Activated naive CD4-positive, alpha-beta T cell treated with anti-CD3 and anti-CD28 coated beads, Interleukin-2, amount 50 U/mL, for 16 hours (primary cell): ENCODE results near the gene POLD2.

Experiments used
- DNase-seq: peaks from one replicate; pipeline ENCODE4 v3.0.0-alpha.2; 2020

The POLD2 gene

DNA sequence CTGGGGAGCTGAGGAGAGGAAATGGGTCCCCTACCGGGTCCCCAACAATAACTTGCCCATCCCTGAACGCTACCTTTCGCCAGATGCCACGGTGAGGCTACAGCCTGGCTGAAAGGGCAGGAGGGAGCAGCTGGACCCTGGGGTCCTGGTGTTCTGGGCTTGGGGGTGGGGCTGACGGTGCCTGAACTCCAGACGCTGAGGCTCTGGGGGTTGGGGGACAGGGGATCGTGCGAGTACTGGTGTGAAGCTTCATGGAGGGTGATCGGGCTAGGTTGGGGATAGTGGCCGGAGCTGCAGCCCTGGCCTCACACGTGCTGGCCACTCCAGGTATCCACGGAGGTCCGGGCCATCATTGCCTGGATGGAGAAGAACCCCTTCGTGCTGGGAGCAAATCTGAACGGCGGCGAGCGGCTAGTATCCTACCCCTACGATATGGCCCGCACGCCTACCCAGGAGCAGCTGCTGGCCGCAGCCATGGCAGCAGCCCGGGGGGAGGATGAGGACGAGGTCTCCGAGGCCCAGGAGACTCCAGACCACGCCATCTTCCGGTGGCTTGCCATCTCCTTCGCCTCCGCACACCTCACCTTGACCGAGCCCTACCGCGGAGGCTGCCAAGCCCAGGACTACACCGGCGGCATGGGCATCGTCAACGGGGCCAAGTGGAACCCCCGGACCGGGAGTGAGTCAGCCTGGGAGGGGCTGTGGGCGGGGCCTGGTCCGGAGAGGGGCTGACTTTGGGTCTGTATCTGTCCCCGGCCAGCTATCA lies 10.9 kb downstream of the POLD2 start:
- no peak for DNase-seq

DNA sequence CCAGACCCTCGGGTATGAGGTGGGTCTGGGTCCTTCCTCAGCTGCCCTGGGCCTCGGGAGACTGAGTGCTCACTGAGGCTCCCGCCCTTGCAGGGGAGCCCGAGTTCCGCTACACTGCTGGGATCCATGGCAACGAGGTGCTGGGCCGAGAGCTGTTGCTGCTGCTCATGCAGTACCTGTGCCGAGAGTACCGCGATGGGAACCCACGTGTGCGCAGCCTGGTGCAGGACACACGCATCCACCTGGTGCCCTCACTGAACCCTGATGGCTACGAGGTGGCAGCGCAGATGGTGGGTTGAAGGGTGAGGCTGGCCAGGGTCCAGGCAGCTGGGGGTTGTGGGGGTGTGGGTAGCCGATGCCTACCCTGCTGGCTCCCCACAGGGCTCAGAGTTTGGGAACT lies 11.6 kb downstream of the POLD2 start:
- no peak for DNase-seq

DNA sequence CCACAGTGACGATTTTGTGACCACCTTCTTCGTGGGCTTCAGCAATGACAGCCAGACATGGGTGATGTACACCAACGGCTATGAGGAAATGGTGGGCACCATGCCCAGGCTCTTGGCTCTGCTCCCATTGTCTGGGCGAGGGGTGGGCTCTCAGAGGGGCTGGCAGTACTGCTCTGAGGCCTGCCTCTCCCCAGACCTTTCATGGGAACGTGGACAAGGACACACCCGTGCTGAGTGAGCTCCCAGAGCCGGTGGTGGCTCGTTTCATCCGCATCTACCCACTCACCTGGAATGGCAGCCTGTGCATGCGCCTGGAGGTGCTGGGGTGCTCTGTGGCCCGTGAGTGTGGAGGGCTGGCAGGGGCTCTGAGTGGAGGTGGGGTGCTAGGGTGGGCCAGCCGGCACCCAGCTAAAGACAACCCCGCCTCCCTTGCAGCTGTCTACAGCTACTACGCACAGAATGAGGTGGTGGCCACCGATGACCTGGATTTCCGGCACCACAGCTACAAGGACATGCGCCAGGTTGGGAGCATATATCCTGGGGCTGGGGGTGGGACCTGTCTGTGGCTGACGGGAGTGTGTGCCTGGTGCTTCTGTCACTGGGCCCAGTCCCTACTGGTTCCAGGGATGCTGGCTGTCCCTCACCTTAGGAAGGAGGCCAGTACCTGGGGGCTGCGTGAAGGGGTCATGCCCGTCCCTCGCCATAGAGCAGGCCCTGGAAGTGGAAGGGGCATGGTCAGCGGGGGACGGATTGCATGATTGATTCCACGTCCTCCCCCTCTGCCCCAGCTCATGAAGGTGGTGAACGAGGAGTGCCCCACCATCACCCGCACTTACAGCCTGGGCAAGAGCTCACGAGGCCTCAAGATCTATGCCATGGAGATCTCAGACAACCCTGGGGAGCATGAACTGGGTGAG lies 12.4 kb downstream of the POLD2 start:
- no peak for DNase-seq

DNA sequence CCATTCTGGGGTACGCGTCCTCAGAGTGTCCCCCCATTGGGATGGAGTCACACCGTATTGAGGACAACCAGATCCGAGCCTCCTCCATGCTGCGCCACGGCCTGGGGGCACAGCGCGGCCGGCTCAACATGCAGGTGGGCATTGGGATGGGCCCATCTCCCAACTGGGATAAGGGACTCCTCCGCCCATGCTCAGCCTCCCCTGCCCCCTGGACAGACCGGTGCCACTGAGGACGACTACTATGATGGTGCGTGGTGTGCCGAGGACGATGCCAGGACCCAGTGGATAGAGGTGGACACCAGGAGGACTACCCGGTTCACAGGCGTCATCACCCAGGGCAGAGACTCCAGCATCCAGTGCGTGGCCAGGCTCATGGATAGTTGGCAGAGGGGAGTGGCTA lies 13.4 kb downstream of the POLD2 start:
- no peak for DNase-seq

DNA sequence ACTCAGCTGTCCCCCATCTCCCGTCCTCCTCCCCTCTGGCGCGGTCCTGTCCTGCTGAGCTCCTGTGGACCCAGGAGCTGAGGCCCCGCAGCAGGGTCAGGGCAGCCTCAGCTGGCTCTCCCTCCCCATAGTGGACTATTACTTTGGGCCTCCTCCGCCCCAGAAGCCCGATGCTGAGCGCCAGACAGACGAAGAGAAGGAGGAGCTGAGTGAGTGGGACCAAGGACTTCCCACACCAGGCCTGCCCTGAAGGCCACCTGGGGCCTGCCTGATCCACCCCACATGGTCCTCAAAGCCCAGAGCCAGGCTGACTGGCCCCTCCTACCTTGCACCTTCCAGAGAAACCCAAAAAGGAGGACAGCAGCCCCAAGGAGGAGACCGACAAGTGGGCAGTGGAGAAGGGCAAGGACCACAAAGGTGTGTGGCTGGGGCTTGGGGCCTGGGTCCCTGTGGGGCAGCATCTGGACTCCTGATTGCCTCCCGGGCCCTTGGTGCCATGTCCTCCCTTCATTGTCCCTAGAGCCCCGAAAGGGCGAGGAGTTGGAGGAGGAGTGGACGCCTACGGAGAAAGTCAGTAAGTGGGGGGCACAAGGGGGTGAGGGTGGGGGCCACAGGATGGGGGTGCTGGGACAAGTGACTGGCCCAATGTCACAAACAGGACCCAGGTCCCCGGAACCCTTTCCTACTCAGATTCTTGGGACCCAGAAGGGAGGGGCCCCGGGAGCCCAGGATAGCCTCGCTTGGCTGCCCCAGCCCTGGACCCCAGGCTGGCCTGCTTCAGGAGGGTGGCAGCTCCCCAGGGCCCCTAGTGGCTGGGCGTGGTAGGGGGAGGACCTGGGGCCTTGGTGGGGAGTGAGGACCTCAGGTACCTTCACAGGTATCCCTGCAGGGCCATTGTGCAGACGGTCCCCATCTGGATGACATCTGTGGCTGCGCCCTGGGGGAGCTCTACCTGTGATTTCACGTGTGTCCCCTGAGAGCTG lies 14.3 kb downstream of the POLD2 start:
- peak; percentile 39 for DNase-seq

DNA sequence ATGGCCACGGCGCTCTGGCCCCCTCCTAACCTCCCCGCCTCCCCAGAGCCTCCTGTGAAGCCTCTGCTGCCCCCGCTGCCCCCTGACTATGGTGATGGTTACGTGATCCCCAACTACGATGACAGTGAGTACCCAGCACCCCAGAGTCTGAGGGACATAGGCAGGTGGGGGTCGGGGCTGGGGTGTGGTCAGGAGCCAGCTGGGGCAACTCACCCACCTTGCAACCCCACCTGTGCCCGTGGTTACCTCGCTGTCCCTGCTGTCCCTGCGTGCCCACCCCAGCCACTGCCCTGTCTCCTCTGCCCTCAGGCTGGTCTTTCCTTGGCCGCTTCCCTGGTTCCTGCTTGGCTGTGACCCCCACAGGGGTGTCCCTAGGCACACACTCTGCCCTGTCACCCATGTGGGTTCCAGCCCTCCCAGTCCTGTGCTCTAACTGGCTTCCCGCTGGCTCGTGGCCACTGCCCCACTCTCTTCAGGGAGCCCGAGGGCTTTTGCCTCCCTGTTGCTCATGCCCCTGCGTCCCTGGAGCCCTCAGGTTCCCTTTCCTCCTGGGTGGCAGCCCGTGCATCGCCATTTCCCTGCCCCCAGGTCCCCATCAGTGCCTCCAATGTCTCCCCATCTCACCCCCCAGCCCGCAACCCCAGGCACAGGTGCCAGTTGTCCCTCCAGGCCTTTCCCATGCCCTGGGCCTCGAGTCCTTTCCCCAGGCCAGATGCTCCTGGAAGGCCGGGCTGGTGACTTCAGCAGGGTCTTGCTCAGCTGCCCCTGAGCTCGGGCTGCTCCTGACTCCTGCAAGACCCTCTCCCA lies 15.2 kb downstream of the POLD2 start:
- no peak for DNase-seq

DNA sequence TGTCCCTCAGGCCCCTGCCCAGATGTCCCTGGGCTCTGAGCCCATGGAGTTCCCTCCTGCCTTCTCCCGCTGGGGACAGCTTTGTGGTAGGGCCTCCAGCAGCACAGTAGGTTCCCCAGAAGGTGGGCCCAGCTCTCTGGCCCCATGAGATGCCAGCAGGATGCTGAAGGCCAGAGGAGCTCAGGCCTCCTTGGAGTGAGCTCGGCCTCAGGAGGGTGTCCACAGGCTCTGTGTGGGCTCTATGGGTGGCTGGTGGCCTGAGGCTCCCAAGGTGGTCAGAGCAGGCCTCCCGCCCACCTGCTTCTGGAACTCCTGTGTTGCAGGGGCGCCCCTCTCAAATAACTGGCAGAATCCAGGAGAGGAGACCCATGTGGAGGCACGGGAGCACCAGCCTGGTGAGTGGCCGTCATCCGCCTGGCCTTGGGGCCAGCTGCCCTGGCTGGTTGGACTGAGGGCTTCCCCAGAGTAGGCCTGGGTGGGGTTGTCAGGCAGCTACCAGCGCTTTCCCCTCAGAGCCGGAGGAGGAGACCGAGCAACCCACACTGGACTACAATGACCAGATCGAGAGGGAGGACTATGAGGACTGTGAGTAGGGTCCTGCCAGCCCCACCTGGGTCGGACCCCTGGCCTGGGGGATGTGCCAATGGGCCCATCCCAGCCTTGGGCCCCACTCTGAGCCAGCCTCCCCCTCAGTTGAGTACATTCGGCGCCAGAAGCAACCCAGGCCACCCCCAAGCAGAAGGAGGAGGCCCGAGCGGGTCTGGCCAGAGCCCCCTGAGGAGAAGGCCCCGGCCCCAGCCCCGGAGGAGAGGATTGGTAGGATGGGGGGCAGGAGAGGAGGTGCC lies 16.0 kb downstream of the POLD2 start:
- no peak for DNase-seq

DNA sequence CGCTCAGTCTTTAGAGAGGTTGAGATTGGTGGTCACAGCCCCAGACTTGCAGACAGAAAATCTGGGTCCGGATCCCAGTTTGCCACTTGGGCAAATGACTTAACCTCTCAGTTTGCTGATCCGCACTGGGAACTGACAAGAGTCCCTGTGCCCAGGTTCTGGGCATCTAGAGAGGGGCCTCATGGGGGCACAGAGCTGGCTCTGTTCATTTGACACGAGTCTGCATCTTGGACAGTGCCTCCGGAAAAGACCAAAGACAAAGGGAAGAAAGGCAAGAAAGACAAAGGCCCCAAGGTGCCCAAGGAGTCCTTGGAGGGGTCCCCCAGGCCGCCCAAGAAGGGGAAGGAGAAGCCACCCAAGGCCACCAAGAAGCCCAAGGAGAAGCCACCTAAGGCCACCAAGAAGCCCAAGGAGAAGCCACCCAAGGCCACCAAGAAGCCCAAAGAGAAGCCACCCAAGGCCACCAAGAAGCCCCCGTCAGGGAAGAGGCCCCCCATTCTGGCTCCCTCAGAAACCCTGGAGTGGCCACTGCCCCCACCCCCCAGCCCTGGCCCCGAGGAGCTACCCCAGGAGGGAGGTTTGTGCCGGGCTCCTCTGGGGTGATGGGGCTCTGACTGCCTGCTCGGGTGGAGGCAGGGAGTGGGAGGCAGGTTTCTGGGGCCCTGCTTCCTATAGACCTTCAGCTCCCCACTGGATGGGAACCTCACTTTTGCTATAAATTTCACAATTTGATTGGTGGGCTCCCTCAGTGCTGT lies 16.9 kb downstream of the POLD2 start:
- no peak for DNase-seq

DNA sequence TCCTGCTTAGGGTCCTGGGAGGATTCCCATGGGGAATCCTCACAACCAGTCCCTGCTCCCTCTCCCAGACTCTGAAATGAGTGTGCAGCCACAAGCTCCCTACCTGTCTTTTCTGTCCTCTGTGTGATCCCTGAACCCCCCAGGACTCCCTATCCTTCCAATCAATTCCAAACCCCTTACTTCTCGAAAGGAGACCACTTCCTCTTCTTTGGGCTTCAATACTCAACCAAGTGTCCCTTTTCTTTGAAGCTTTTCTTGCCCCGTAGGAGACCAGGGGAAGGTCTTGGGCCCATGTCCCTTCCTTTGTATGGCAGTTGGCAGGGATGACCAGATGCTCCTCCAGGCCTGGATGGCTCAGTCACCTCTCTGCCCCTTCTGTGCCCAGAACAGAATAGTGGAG lies 17.5 kb downstream of the POLD2 start:
- no peak for DNase-seq

DNA sequence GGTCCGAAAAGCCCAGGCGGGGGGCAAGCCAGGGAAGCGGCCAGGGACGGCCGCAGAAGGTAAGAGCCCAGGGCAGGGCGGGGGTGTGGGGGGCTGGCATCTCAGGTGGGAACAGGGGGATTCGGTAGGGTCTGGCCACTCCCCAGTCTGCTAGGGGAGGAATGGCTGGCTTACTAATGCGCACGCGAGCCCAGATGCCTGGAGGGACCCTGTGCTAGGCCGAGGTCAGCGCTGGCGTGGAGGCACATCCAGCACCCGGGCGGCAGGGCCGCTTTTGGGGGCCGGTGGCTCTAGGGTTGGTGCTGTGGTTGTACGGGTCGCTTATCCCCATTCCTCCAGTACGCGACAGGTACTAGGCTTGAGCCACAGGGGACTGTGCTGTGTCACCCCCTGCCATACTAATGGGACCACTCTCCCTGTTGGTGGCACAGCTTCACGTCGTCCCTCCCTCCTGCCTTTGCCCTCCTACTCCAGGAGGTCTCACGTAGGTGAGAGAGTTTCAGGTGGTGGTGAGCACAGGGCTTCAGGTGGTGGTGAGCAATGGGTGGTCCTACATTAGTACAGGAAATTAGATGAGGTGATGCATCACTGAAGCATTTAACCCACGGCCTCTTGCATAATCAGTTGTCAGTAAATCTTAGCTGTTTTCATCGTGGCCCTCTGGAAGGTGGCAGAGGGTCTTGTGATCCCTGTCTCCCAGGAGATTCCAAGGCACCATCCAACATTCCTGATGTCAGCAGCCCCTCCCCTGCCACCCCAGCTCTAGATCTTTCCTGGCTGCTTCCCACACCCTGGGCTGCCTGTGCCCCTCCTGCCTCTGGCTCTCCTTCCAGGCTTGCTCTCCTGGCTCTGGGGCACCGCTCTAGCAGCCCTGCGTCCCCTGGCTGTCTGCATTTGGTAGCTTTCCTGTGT lies 18.2 kb downstream of the POLD2 start:
- no peak for DNase-seq

DNA sequence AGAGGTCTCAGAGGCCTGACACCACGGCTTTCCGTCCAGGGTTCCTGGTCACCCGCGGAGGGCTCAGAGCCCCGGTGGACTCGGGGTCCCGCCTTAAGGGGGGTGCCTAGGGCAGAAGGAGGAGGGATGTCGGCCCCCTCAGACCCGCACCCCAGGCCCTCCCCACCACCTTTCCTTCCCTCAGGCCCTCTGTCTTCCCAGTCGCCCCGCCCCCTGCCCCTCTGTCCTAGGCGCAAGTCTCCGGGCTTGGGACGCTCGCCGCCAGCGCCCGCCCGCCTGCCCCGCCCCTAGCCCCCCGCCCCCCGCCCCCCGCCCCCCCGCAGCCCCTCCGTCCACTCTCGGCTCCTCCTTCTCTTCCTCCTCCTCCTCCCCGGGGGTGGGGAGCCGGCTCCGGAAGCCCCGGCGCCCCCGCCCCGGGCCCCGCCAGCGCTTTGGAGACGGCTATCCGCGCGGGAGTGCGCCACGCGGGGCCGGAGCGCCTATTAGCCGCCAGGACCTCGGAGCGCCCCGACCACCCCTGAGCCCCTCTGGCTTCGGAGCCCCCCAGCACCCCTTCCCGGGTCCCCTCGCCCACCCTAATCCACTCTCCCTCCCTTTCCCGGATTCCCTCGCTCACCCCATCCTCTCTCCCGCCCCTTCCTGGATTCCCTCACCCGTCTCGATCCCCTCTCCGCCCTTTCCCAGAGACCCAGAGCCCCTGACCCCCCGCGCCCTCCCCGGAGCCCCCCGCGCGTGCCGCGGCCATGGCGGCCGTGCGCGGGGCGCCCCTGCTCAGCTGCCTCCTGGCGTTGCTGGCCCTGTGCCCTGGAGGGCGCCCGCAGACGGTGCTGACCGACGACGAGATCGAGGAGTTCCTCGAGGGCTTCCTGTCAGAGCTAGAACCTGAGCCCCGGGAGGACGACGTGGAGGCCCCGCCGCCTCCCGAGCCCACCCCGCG lies 19.2 kb downstream of the POLD2 start, which contains the start of gene AEBP1:
Gene AEBP1 (plus strand): TSS at position 423 of the 937 bp plus-strand sequence. CDS start 321 bp downstream, at position 744.
- DNase-seq: peak; percentile 52

DNA sequence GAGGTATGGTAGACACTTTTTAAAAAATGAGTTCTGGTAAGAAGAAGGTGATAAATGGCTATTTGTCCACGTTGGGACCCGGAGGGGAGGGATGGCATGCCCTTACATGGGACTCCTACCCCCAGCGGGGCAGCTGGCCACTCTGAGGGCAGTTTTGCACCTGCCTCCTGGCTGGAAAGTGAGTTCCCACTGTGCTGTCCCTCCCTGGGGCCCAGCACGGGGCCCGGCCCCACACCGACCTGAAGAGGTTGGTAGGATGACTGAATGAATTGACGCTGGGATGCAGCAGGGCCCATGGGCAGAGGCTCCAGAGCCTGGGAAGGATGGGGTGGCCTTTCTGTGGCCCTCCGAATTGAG lies 19.8 kb downstream of the POLD2 start:
- DNase-seq: no peak

DNA sequence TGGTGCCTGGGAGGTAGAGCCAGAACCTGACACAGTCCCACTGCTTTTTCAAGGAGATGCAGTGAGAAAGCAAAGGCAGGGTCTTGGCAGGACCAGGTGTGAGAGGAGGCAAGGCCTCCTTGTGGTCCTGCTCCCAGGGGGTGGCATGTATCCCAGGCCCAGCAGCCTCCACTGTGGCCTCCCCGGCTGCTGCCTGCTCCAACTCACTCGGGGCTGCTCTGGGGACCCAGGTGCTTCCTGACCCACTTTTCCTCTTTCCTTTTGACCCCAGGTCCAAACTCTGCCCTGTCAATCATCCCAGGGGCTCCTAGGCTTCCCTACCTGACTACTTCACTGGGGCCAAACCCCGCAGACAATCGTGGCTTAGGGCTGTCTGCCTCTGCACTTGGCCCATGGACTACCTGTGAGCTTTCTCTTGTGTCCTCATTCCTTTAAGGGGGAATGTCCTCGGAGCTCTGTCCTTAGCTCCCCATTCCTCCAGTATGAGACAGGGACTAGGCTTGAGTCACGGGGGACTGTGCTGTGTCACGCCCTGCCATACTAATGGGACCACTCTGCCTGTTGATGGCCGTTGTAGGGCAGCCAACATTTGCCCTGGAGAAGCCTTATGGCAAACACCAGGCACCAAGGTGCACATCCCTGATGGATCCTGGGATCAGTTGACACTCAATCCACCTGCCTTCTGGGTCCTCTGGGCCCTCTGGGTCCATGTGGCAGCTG lies 20.3 kb downstream of the POLD2 start:
- DNase-seq: no peak

DNA sequence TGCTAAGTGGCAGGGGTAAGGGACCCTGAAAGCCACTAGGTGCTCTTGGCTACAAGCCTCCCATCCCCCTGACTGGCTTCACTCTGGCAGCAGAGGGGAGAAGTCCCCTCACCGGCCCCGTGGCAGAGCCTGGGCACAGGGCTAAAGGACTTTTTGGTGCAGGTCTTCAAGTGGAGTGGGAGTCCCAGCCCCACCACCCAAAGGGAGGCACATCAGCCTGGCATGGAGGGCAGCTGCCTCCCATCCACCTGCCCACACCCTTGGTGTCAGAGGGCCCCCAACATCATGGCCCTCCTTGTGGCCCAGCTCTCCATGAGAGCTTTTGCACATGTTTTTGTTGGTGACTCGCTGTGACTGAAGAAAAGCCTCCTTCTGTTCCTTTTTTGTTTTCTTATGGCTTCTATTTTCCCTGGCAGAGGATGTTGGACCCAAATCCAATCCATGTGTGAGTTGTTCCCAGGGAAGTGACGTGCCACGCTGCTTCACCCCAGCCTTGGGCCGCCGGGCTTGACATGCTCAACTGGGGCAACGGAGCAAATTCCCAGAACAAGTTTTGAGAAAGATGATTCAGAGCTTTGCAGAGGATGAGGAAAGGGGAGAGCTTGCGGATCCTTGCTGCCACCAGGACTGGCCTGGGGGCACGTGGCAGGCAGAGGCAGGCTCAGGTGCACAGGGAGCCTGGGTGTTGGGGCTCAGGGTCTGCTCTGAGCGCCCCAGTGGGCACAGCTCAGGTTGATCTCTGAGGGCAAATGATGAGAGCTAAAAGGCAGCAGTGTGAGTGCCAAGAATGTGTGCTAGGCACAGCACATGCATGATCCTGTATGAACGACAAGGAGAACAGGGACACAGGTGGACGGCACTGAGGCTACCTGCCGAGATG lies 21.1 kb downstream of the POLD2 start:
- DNase-seq: no peak

DNA sequence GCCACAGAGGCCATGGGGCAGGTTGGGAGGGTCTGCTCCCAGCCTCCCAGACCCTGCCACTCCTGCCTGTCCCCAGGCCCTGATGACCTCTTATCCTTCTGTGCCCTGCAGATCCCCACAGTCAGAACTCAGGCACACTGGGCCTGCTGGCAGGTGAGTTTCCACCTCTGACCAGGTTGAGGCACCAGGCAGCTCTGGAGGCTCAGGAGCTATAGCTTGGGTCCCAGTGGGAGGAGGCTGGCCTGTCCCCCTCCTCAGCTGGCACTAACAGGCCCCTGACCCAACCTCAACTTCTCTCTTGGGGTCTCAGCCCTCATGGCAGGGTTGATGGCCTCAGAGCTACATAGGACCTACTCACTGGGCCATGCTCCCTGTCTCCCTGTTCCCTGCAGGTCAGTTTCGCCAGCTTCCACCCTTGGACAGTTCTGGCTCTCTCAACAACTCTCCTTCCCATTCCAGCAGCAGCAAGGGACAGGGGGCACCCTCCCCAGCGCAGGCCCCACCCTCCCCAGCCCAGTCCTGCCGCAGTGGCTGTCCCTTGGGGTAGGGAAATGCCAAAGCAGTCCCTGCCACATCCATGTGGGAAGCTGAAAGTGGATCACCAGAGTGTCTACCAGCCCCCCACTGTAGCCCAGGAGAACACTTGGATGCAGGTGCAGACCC lies 21.9 kb downstream of the POLD2 start:
- DNase-seq: no peak
